Measurements from ENCODE around the gene RPS15A.
"Not testable (repeated sequence)": the region's sequence is repeated elsewhere in the genome, so short reads cannot be mapped to it uniquely, and the experiment has no call there.

RPS15A gene

GRCh38 chr16:18792836-18793433 lies 2.8 kb upstream of the RPS15A start:
- peaks cover 78% of the 10 kb centered on the region for H3K36me3 ChIP-seq (ENCODE audit: insufficient read depth, low read length)
- H3K4me2 ChIP-seq (ENCODE audit: low read length) = no peak overlapping the region
- no peak overlapping the region for H3K9ac ChIP-seq (ENCODE audit: low read depth, low read length)
- no peaks in the 10 kb centered on the region for H3K9me3 ChIP-seq (replicated peaks; ENCODE audit: low read length)
- peaks cover 14% of the 10 kb centered on the region for H3K4me1 ChIP-seq (ENCODE audit: control insufficient read depth, insufficient read depth, low read length)
- no peak overlapping the region for H3K4me3 ChIP-seq (ENCODE audit: low read length)
- H3K27me3 ChIP-seq (ENCODE audit: control insufficient read depth, insufficient read depth, low read length) = no peaks in the 10 kb centered on the region

GRCh38 chr16:18789515-18789849 lies 652 bp downstream of the RPS15A start:
- Histone ChIP-seq H3K36me3 (ENCODE audit: insufficient read depth, low read length) (peaks cover 81% of the 10 kb centered on the region), H3K4me1 (ENCODE audit: control insufficient read depth, insufficient read depth, low read length) (peaks cover 39% of the 10 kb centered on the region)

GRCh38 chr16:18788828-18789514 lies 1.2 kb downstream of the RPS15A start:
- Histone ChIP-seq H3K36me3 (ENCODE audit: insufficient read depth, low read length) (peaks cover 81% of the 10 kb centered on the region), H3K4me1 (ENCODE audit: control insufficient read depth, insufficient read depth, low read length) (peaks cover 39% of the 10 kb centered on the region), H3K27me3 (ENCODE audit: control insufficient read depth, insufficient read depth, low read length) (no peaks in the 10 kb centered on the region), H3K9ac (ENCODE audit: low read depth, low read length) (peak overlapping the region; percentile 95), H3K4me3 (ENCODE audit: low read length) (peak overlapping the region; percentile 92), H3K4me2 (ENCODE audit: low read length) (peak overlapping the region; percentile 84), H3K9me3 (replicated peaks; ENCODE audit: low read length) (no peaks in the 10 kb centered on the region)

More at GRCh38 chr16:18789515-18789849, 652 bp downstream of the RPS15A start:
- H3K9ac ChIP-seq (ENCODE audit: low read depth, low read length) = peak overlapping the region; percentile 95
- no peaks in the 10 kb centered on the region for H3K27me3 ChIP-seq (ENCODE audit: control insufficient read depth, insufficient read depth, low read length)
- peak overlapping the region; percentile 84 for H3K4me2 ChIP-seq (ENCODE audit: low read length)
- H3K4me3 ChIP-seq (ENCODE audit: low read length) = peak overlapping the region; percentile 92
- no peaks in the 10 kb centered on the region for H3K9me3 ChIP-seq (replicated peaks; ENCODE audit: low read length)

- H3K4me1 ChIP-seq (ENCODE audit: control insufficient read depth, insufficient read depth, low read length) = peaks cover 39% of the 10 kb centered on the region
- H3K4me2 ChIP-seq (ENCODE audit: low read length) = peak overlapping the region; percentile 84
- H3K9me3 ChIP-seq (replicated peaks; ENCODE audit: low read length) = no peaks in the 10 kb centered on the region
- H3K27me3 ChIP-seq (ENCODE audit: control insufficient read depth, insufficient read depth, low read length) = no peaks in the 10 kb centered on the region
- peak overlapping the region; percentile 13 for H3K9ac ChIP-seq (ENCODE audit: low read depth, low read length)
- peaks cover 71% of the 10 kb centered on the region for H3K36me3 ChIP-seq (ENCODE audit: insufficient read depth, low read length)
- peak overlapping the region; percentile 49 for H3K4me3 ChIP-seq (ENCODE audit: low read length)
Measured at GRCh38 chr16:18784917-18785623, 5.1 kb downstream of the RPS15A start.

GRCh38 chr16:18783430-18784341 lies 6.4 kb downstream of the RPS15A start:
- Histone ChIP-seq H3K9me3 (replicated peaks; ENCODE audit: low read length) (no peaks in the 10 kb centered on the region), H3K4me3 (ENCODE audit: low read length) (no peak overlapping the region), H3K9ac (ENCODE audit: low read depth, low read length) (no peak overlapping the region), H3K4me2 (ENCODE audit: low read length) (no peak overlapping the region), H3K36me3 (ENCODE audit: insufficient read depth, low read length) (peaks cover 63% of the 10 kb centered on the region), H3K27me3 (ENCODE audit: control insufficient read depth, insufficient read depth, low read length) (no peaks in the 10 kb centered on the region), H3K4me1 (ENCODE audit: control insufficient read depth, insufficient read depth, low read length) (peaks cover 39% of the 10 kb centered on the region)

GRCh38 chr16:18782697-18783429 lies 7.3 kb downstream of the RPS15A start:
- Histone ChIP-seq H3K9ac (ENCODE audit: low read depth, low read length) (no peak overlapping the region), H3K27me3 (ENCODE audit: control insufficient read depth, insufficient read depth, low read length) (no peaks in the 10 kb centered on the region), H3K9me3 (replicated peaks; ENCODE audit: low read length) (no peaks in the 10 kb centered on the region), H3K4me1 (ENCODE audit: control insufficient read depth, insufficient read depth, low read length) (peaks cover 31% of the 10 kb centered on the region), H3K36me3 (ENCODE audit: insufficient read depth, low read length) (peaks cover 54% of the 10 kb centered on the region), H3K4me2 (ENCODE audit: low read length) (no peak overlapping the region), H3K4me3 (ENCODE audit: low read length) (no peak overlapping the region)

- H3K9ac ChIP-seq (ENCODE audit: low read depth, low read length); H3K9me3 ChIP-seq (replicated peaks; ENCODE audit: low read length); H3K4me2 ChIP-seq (ENCODE audit: low read length); H3K27me3 ChIP-seq (ENCODE audit: control insufficient read depth, insufficient read depth, low read length); H3K4me3 ChIP-seq (ENCODE audit: low read length): not testable (repeated sequence)
- H3K4me1 ChIP-seq (ENCODE audit: control insufficient read depth, insufficient read depth, low read length) = peaks cover 14% of the 10 kb centered on the region
- peaks cover 38% of the 10 kb centered on the region for H3K36me3 ChIP-seq (ENCODE audit: insufficient read depth, low read length)
Measured at GRCh38 chr16:18781232-18781631, 8.9 kb downstream of the RPS15A start.

GRCh38 chr16:18780460-18781026 lies 9.6 kb downstream of the RPS15A start:
- not testable (repeated sequence) for H3K9me3 ChIP-seq (replicated peaks; ENCODE audit: low read length); H3K9ac ChIP-seq (ENCODE audit: low read depth, low read length); H3K27me3 ChIP-seq (ENCODE audit: control insufficient read depth, insufficient read depth, low read length); H3K4me2 ChIP-seq (ENCODE audit: low read length); H3K4me3 ChIP-seq (ENCODE audit: low read length); H3K4me1 ChIP-seq (ENCODE audit: control insufficient read depth, insufficient read depth, low read length)
- H3K36me3 ChIP-seq (ENCODE audit: insufficient read depth, low read length) = peaks cover 32% of the 10 kb centered on the region

- not testable (repeated sequence) for H3K4me3 ChIP-seq (ENCODE audit: low read length); H3K27me3 ChIP-seq (ENCODE audit: control insufficient read depth, insufficient read depth, low read length); H3K36me3 ChIP-seq (ENCODE audit: insufficient read depth, low read length); H3K4me1 ChIP-seq (ENCODE audit: control insufficient read depth, insufficient read depth, low read length); H3K4me2 ChIP-seq (ENCODE audit: low read length); H3K9ac ChIP-seq (ENCODE audit: low read depth, low read length); H3K9me3 ChIP-seq (replicated peaks; ENCODE audit: low read length)
Measured at GRCh38 chr16:18777664-18778063, 12.5 kb downstream of the RPS15A start.

- H3K36me3 ChIP-seq (ENCODE audit: insufficient read depth, low read length); H3K9me3 ChIP-seq (replicated peaks; ENCODE audit: low read length); H3K4me1 ChIP-seq (ENCODE audit: control insufficient read depth, insufficient read depth, low read length); H3K27me3 ChIP-seq (ENCODE audit: control insufficient read depth, insufficient read depth, low read length); H3K9ac ChIP-seq (ENCODE audit: low read depth, low read length); H3K4me2 ChIP-seq (ENCODE audit: low read length); H3K4me3 ChIP-seq (ENCODE audit: low read length): not testable (repeated sequence)
Measured at GRCh38 chr16:18776334-18776733, 13.8 kb downstream of the RPS15A start.

Data from skeletal muscle satellite cell (primary cell).